Activated T-cell treated with anti-CD3 and anti-CD28 coated beads for 4 hours (primary cell): ENCODE measurements around the gene OR11G2.
"Not testable (repeated sequence)": the region's sequence is repeated elsewhere in the genome, so short reads cannot be mapped to it uniquely, and the experiment has no call there.

Experiments used
- DNase-seq: peaks from one replicate; pipeline ENCODE4 v3.0.0-alpha.2; 2020

Gene OR11G2

GRCh38 chr14:20228681-20229080 lies 38.0 kb downstream of the OR11G2 start, which contains the start of gene OR11H7:
Gene OR11H7 (plus strand): TSS chr14:20228981.
- DNase-seq, result no peak

- not testable (repeated sequence) for DNase-seq
These were observed 44.7 kb downstream of the OR11G2 start for GRCh38 chr14:20235415-20235814.

- DNase-seq, result no peak
These were observed 57.0 kb downstream of the OR11G2 start for GRCh38 chr14:20247646-20248246.
